ENCODE data around the gene KDM4C. TPM values are rescaled to one million over a fixed set of nuclear protein-coding genes. Genes with fewer than 3 reads are reported as not detected.

The KDM4C gene
- total RNA-seq, 1 experiment from 2014 or later = 16.8 TPM

- Histone ChIP-seq H3K4me3 (replicated peaks in 1 of 2; ENCODE audit: low read depth in 1 of 2, low read length in 2 of 2) (no peak overlapping the region), H3K36me3 (ENCODE audit: control insufficient read depth in 1 of 2, insufficient read depth in 2 of 2, low read length in 2 of 2) (no peaks in the 10 kb centered on the region), H3K9me2 (ENCODE audit: insufficient read depth) (no peaks in the 10 kb centered on the region), H2AFZ (ENCODE audit: low read depth, low read length, poor library complexity, severe bottlenecking) (no peak overlapping the region), H4K20me1 (ENCODE audit: insufficient read depth) (no peaks in the 10 kb centered on the region), H3K9ac (ENCODE audit: low read length) (no peak overlapping the region), H3K4me2 (ENCODE audit: low read length) (no peak overlapping the region), H3K27me3 (ENCODE audit: insufficient read depth, low read length) (no peaks in the 10 kb centered on the region), H3K27ac (ENCODE audit: low read depth, low read length) (no peak overlapping the region), H3K79me2 (ENCODE audit: insufficient read depth, low read length) (no peaks in the 10 kb centered on the region), H3K9me3 (ENCODE audit: control insufficient read depth in 1 of 2, insufficient read depth in 1 of 2, low read depth in 1 of 2, low read length in 2 of 2) (no peaks in the 10 kb centered on the region), H3K4me1 (ENCODE audit: control insufficient read depth in 1 of 2, insufficient read depth in 2 of 2, low read length in 2 of 2) (no peaks in the 10 kb centered on the region)
- intact Hi-C loops (cut with micrococcal nuclease) = no loop called here
- BruUV-seq (replicated peaks) = no TSS peak
- DNase-seq (ENCODE audit: low read depth, low spot score) (no peak), ATAC-seq (no peak)
- TF ChIP-seq SIN3A (IDR thresholded peaks at IDR 0.05; ENCODE audit: low read depth) (no peak), POLR2A (IDR thresholded peaks at IDR 0.05; ENCODE audit: borderline replicate concordance, extremely low read depth, insufficient read depth, insufficient read length) (no peak), YY1 (IDR thresholded peaks at IDR 0.05; ENCODE audit: extremely low read depth, insufficient replicate concordance, low read depth, low read length) (no peak), ATF3 (IDR thresholded peaks at IDR 0.05) (no peak), CBX3 (IDR thresholded peaks at IDR 0.05; ENCODE audit: low read depth) (no peak), JUND (IDR thresholded peaks at IDR 0.05) (no peak), TCF7L2 (IDR thresholded peaks at IDR 0.05; ENCODE audit: borderline replicate concordance, extremely low read depth, insufficient read depth, insufficient read length) (no peak), ELF1 (IDR thresholded peaks at IDR 0.05; ENCODE audit: borderline replicate concordance, low read depth) (no peak), EGR1 (IDR thresholded peaks at IDR 0.05; ENCODE audit: low read depth) (no peak), POLR2AphosphoS5 (IDR thresholded peaks at IDR 0.05; ENCODE audit: low read depth, low read length) (no peak), RAD21 (IDR thresholded peaks at IDR 0.05; ENCODE audit: low read depth) (no peak), ZFX (IDR thresholded peaks at IDR 0.05) (no peak), FOSL1 (IDR thresholded peaks at IDR 0.05; ENCODE audit: low read depth) (no peak), CEBPB (IDR thresholded peaks at IDR 0.05; ENCODE audit: low read depth) (no peak), SRF (IDR thresholded peaks at IDR 0.05; ENCODE audit: low read depth) (no peak), ZBTB33 (IDR thresholded peaks at IDR 0.05; ENCODE audit: extremely low read depth, insufficient replicate concordance, low read length) (no peak), ZNF274 (IDR thresholded peaks at IDR 0.05; ENCODE audit: low read depth, low read length) (no peak)
- TF ChIP-seq, protein P1, sequence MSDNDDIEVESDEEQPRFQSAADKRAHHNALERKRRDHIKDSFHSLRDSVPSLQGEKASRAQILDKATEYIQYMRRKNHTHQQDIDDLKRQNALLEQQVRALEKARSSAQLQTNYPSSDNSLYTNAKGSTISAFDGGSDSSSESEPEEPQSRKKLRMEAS (IDR thresholded peaks at IDR 0.05) = no peak
- TF ChIP-seq, protein P2, sequence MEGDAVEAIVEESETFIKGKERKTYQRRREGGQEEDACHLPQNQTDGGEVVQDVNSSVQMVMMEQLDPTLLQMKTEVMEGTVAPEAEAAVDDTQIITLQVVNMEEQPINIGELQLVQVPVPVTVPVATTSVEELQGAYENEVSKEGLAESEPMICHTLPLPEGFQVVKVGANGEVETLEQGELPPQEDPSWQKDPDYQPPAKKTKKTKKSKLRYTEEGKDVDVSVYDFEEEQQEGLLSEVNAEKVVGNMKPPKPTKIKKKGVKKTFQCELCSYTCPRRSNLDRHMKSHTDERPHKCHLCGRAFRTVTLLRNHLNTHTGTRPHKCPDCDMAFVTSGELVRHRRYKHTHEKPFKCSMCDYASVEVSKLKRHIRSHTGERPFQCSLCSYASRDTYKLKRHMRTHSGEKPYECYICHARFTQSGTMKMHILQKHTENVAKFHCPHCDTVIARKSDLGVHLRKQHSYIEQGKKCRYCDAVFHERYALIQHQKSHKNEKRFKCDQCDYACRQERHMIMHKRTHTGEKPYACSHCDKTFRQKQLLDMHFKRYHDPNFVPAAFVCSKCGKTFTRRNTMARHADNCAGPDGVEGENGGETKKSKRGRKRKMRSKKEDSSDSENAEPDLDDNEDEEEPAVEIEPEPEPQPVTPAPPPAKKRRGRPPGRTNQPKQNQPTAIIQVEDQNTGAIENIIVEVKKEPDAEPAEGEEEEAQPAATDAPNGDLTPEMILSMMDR (IDR thresholded peaks at IDR 0.05 in 2 of 3, conservative IDR thresholded peaks at IDR 0.05 in 1 of 3; ENCODE audit: borderline replicate concordance in 1 of 3, insufficient read depth in 1 of 3, low read depth in 2 of 3, low read length in 2 of 3) = no peak
- TF ChIP-seq, protein P3, sequence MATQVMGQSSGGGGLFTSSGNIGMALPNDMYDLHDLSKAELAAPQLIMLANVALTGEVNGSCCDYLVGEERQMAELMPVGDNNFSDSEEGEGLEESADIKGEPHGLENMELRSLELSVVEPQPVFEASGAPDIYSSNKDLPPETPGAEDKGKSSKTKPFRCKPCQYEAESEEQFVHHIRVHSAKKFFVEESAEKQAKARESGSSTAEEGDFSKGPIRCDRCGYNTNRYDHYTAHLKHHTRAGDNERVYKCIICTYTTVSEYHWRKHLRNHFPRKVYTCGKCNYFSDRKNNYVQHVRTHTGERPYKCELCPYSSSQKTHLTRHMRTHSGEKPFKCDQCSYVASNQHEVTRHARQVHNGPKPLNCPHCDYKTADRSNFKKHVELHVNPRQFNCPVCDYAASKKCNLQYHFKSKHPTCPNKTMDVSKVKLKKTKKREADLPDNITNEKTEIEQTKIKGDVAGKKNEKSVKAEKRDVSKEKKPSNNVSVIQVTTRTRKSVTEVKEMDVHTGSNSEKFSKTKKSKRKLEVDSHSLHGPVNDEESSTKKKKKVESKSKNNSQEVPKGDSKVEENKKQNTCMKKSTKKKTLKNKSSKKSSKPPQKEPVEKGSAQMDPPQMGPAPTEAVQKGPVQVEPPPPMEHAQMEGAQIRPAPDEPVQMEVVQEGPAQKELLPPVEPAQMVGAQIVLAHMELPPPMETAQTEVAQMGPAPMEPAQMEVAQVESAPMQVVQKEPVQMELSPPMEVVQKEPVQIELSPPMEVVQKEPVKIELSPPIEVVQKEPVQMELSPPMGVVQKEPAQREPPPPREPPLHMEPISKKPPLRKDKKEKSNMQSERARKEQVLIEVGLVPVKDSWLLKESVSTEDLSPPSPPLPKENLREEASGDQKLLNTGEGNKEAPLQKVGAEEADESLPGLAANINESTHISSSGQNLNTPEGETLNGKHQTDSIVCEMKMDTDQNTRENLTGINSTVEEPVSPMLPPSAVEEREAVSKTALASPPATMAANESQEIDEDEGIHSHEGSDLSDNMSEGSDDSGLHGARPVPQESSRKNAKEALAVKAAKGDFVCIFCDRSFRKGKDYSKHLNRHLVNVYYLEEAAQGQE (IDR thresholded peaks at IDR 0.05; ENCODE audit: low read depth) = no peak
- ChIA-PET CTCF (no interaction called here), POLR2A (no interaction called here), RAD21 (ENCODE audit: low non-redundant PET in 1 of 2, low total read pairs in 2 of 2, uncharacterized antibody in 2 of 2, unreplicated experiment in 2 of 2) (no interaction called here)
Observed at GRCh38 chr9:7055171-7055903, 297.6 kb downstream of the KDM4C start.
